DMS114 treated with DMSO at 0.1 percent for 48 hours (cell line): Measurements from ENCODE around the gene LY6G6D.

Experiments
- DNase-seq: peaks from one replicate; lab custom pipeline; 2025; ENCODE audit not compliant: unreplicated experiment; lab: John Stamatoyannopoulos, UW

The LY6G6D gene

GRCh38 chr6:31762356-31762755, 47.2 kb downstream of the LY6G6D start, which contains the start of gene SAPCD1:
Gene SAPCD1, plus strand, starts transcription at chr6:31762656. Its CDS starts 399 bp downstream, at chr6:31763055.
- no peak for DNase-seq

DNA sequence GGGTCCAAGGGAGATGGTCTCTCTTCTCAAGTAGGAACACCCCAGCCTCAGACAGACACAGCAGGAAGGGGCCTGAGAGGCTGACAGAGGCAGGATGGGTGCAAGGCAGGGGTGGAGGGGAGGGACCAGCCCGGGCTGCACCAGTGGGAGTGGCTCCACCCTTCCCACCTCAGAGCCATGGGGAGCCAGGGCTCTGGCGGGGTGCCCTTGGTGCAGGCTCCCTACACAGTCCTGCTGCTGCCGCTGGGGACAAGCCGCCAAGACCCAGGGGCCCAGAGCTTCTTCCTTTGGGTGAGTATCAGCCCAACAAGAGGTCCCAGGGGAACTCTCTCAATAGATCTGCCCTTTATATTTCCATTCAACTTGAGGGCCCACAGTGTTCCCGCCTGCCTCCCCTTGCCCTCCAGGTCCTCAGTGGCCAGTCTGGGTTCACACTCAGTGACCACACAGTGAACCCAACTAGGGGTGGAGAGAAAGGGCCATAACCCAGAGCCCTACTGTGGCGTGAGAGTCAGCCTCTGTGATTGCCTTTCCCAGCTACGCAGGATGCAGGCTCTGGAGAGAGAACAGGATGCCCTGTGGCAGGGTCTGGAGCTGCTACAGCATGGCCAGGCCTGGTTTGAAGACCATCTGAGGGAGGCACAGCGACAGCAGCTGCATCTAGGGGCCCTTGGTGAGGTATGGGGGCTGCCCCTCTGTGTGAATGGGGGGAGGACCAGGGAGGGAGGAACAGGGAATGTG, 47.9 kb downstream of the LY6G6D start:
- no peak for DNase-seq

DNA sequence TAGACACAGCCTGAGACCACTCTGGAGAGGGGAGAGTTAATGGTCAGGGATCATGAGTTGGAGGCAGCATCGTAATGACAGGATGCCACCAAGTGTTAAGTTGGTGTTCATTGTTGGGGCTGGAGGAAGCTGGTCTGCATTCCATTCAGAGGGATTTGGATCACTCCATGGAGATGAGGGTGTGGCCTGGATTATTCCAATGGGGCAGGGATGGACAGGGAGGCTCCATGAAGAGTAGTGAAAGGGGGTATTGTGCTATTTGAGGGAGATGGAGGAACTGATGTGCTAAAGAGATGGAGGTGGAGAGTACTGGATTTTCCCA, 48.4 kb downstream of the LY6G6D start:
- no peak for DNase-seq

- no peak for DNase-seq
Observed at GRCh38 chr6:31764198-31764597, 49.0 kb downstream of the LY6G6D start.

- no peak for DNase-seq
Observed at GRCh38 chr6:31765559-31765909, 50.4 kb downstream of the LY6G6D start.

DNA sequence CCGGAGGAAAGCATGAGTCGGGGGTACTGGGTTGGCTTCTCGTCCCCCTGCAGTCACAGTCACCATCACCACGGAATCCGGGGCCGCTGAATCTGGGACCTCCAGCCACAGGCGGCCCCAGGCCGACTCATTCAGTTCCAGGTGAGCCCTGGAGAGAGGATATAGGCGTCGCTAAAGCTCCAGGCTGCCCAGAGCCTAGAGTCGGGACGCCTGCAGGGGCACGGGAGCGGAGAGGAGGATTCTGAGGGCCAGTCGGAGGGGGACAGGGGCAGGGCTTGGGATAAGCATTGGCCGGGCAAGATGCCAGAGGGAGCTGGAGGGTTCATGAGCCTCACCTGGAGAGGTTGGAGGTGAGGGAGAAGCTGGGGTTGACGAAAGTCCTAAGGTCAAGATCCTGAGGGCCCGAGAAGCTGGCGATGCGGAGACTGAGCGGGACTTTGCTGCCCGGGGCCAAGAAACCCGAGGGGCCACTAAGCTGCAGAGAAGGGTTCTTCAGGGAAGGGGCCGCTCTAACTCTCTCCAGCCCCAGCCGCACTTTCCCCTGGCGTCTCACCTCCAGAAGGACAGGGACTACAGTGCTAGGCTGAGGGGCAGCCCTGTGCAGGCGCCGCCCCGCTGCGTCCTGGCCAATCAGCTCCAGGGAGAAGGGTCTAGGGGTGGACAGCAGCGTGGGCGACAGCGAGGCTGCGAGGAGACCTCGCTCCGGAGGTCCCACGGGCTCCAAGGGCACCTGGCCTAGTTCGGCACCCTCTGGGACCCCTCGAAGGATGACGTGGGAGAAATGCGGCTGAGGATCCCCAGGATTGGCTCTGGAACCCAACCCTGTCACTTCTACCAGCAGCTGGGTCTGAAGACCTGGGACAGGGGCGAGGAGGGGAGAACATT, 51.0 kb downstream of the LY6G6D start:
- DNase-seq = no peak

DNA sequence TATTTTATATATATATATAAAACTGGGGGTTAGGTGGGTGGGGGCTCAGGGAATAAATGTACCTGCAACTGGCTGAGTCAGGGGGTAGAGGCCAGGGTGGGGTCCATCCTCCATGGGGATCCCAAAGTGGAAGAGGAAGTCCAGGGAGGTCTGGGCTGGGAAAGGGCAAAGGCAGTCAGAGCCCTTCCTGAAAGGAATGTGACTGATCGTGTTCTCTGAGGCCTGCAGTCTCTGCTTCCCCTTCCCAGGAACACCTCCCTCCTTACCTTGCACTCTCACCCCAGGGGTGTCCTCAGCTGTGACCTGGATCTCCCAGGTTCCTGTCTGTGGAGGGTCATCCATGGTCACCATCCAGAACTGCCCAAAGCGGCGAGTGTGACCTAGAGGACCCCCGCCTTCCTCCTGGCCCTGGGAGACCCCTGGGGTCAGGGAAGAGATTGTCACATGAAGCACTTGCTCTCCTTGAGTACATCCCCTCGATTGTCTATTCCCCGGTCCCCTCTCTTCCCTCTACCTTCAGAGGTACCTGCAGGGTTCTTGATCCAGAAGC, 52.0 kb downstream of the LY6G6D start:
- no peak for DNase-seq
